Measurements from ENCODE around the gene POU4F2.

Gene POU4F2

GRCh38 chr4:146638786-146639505, at the start of gene POU4F2:
Gene POU4F2, plus strand, starts transcription at chr4:146638893. Its CDS starts 248 bp downstream, at chr4:146639141.
- no peak within 1 kb of the TSS for H2AFZ ChIP-seq (ENCODE audit: low read length)
- no peaks in the 10 kb centered on the region for H3K79me2 ChIP-seq (ENCODE audit: insufficient read depth, low read length)
- H3K4me2 ChIP-seq (ENCODE audit: low read depth, low read length, poor library complexity, severe bottlenecking) = no peak within 1 kb of the TSS
- no peaks in the 10 kb centered on the region for H3K9me2 ChIP-seq (replicated peaks; ENCODE audit: low read depth, low read length)
- no peaks in the 10 kb centered on the region for H3K9me3 ChIP-seq (ENCODE audit: insufficient read depth, low read depth, low read length)
- no peaks in the 10 kb centered on the region for H3F3A ChIP-seq (ENCODE audit: low read depth)
- H3K27me3 ChIP-seq (ENCODE audit: insufficient read depth, low read length, poor library complexity, severe bottlenecking) = no peaks in the 10 kb centered on the region
- no peak within 1 kb of the TSS for H3K9ac ChIP-seq (ENCODE audit: low read depth, low read length, poor library complexity, severe bottlenecking)
- H3K4me1 ChIP-seq (ENCODE audit: insufficient read depth, low read length, poor library complexity, severe bottlenecking) = no peaks in the 10 kb centered on the region
- no peaks in the 10 kb centered on the region for H4K20me1 ChIP-seq (ENCODE audit: insufficient read depth, low read length, poor library complexity, severe bottlenecking)
- H3K36me3 ChIP-seq (ENCODE audit: insufficient read depth, low read length) = no peaks in the 10 kb centered on the region
- no peak within 1 kb of the TSS for H3K4me3 ChIP-seq (ENCODE audit: low read length, poor library complexity, severe bottlenecking)
- TF ChIP-seq CTCF (conservative IDR thresholded peaks at IDR 0.05; ENCODE audit: low read length) (no peak), EZH2phosphoT487 (IDR thresholded peaks at IDR 0.05; ENCODE audit: borderline replicate concordance) (no peak)

- Histone ChIP-seq H3F3A (ENCODE audit: low read depth) (no peaks in the 10 kb centered on the region), H3K9me2 (replicated peaks; ENCODE audit: low read depth, low read length) (no peaks in the 10 kb centered on the region), H3K9ac (ENCODE audit: low read depth, low read length, poor library complexity, severe bottlenecking) (no peak overlapping the region), H3K27me3 (ENCODE audit: insufficient read depth, low read length, poor library complexity, severe bottlenecking) (no peaks in the 10 kb centered on the region), H3K79me2 (ENCODE audit: insufficient read depth, low read length) (no peaks in the 10 kb centered on the region), H3K4me1 (ENCODE audit: insufficient read depth, low read length, poor library complexity, severe bottlenecking) (no peaks in the 10 kb centered on the region), H4K20me1 (ENCODE audit: insufficient read depth, low read length, poor library complexity, severe bottlenecking) (no peaks in the 10 kb centered on the region), H2AFZ (ENCODE audit: low read length) (no peak overlapping the region), H3K36me3 (ENCODE audit: insufficient read depth, low read length) (no peaks in the 10 kb centered on the region), H3K9me3 (ENCODE audit: insufficient read depth, low read depth, low read length) (no peaks in the 10 kb centered on the region), H3K4me2 (ENCODE audit: low read depth, low read length, poor library complexity, severe bottlenecking) (no peak overlapping the region), H3K4me3 (ENCODE audit: low read length, poor library complexity, severe bottlenecking) (no peak overlapping the region)
- TF ChIP-seq EZH2phosphoT487 (IDR thresholded peaks at IDR 0.05; ENCODE audit: borderline replicate concordance) = no peak
- no peak for TF ChIP-seq CTCF (conservative IDR thresholded peaks at IDR 0.05; ENCODE audit: low read length)
Observed at GRCh38 chr4:146590801-146591200, 47.9 kb upstream of the POU4F2 start.

GRCh38 chr4:146592019-146592418, 46.7 kb upstream of the POU4F2 start:
- Histone ChIP-seq H3F3A (ENCODE audit: low read depth) (no peaks in the 10 kb centered on the region), H3K4me1 (ENCODE audit: insufficient read depth, low read length, poor library complexity, severe bottlenecking) (no peaks in the 10 kb centered on the region), H3K79me2 (ENCODE audit: insufficient read depth, low read length) (no peaks in the 10 kb centered on the region), H3K4me3 (ENCODE audit: low read length, poor library complexity, severe bottlenecking) (no peak overlapping the region), H2AFZ (ENCODE audit: low read length) (no peak overlapping the region), H3K36me3 (ENCODE audit: insufficient read depth, low read length) (no peaks in the 10 kb centered on the region), H3K9ac (ENCODE audit: low read depth, low read length, poor library complexity, severe bottlenecking) (no peak overlapping the region), H4K20me1 (ENCODE audit: insufficient read depth, low read length, poor library complexity, severe bottlenecking) (no peaks in the 10 kb centered on the region), H3K27me3 (ENCODE audit: insufficient read depth, low read length, poor library complexity, severe bottlenecking) (no peaks in the 10 kb centered on the region), H3K9me2 (replicated peaks; ENCODE audit: low read depth, low read length) (no peaks in the 10 kb centered on the region), H3K4me2 (ENCODE audit: low read depth, low read length, poor library complexity, severe bottlenecking) (no peak overlapping the region), H3K9me3 (ENCODE audit: insufficient read depth, low read depth, low read length) (no peaks in the 10 kb centered on the region)
- TF ChIP-seq CTCF (conservative IDR thresholded peaks at IDR 0.05; ENCODE audit: low read length) (no peak), EZH2phosphoT487 (IDR thresholded peaks at IDR 0.05; ENCODE audit: borderline replicate concordance) (no peak)

All from Loucy (cell line).